Stimulated activated CD8-positive, alpha-beta memory T cell treated with anti-CD3 and anti-CD28 coated beads, Interleukin-7, amount 100 ng/mL, for 24 hours (primary cell): ENCODE measurements around the gene GBP2.
"Not testable (repeated sequence)": the region's sequence is repeated elsewhere in the genome, so short reads cannot be mapped to it uniquely, and the experiment has no call there.

ENCODE experiments used
- DNase-seq: peaks from one replicate; pipeline ENCODE4 v3.0.0-alpha.2; 2020; ENCODE audit warnings: low read depth

The GBP2 gene

GRCh38 chr1:89126602-89127565 lies 970 bp upstream of the GBP2 start:
- peak; percentile 47 for DNase-seq

- no peak for DNase-seq
These were observed 538 bp downstream of the GBP2 start for GRCh38 chr1:89125240-89125912.

- no peak for DNase-seq
These were observed 4.3 kb downstream of the GBP2 start for GRCh38 chr1:89121641-89122040.

GRCh38 chr1:89114662-89115061 lies 11.3 kb downstream of the GBP2 start:
- DNase-seq, result no peak

GRCh38 chr1:89112871-89113613 lies 12.9 kb downstream of the GBP2 start:
- no peak for DNase-seq

- DNase-seq, result no peak
These were observed 21.2 kb downstream of the GBP2 start for GRCh38 chr1:89104687-89105086.

GRCh38 chr1:89104147-89104546 lies 21.8 kb downstream of the GBP2 start:
- no peak for DNase-seq

- DNase-seq, result no peak
These were observed 23.9 kb downstream of the GBP2 start for GRCh38 chr1:89102021-89102420.

GRCh38 chr1:89100412-89100811 lies 25.5 kb downstream of the GBP2 start:
- no peak for DNase-seq

- no peak for DNase-seq
These were observed 27.1 kb downstream of the GBP2 start for GRCh38 chr1:89098857-89099256.

- no peak for DNase-seq
These were observed 30.2 kb downstream of the GBP2 start for GRCh38 chr1:89095737-89096136.

- no peak for DNase-seq
These were observed 36.0 kb downstream of the GBP2 start for GRCh38 chr1:89089962-89090361.

- DNase-seq, result no peak
These were observed 37.3 kb downstream of the GBP2 start for GRCh38 chr1:89088572-89088971.

- no peak for DNase-seq
These were observed 38.7 kb downstream of the GBP2 start for GRCh38 chr1:89087241-89087640.

- DNase-seq, result no peak
These were observed 40.1 kb downstream of the GBP2 start for GRCh38 chr1:89085781-89086180.

- no peak for DNase-seq
These were observed 44.9 kb downstream of the GBP2 start for GRCh38 chr1:89081005-89081404.

GRCh38 chr1:89080068-89080467 lies 45.8 kb downstream of the GBP2 start:
- not testable (repeated sequence) for DNase-seq

- DNase-seq, result not testable (repeated sequence)
These were observed 53.3 kb downstream of the GBP2 start for GRCh38 chr1:89072466-89073065.

- no peak for DNase-seq
These were observed 55.4 kb downstream of the GBP2 start for GRCh38 chr1:89070509-89070908.

- no peak for DNase-seq
These were observed 56.0 kb downstream of the GBP2 start for GRCh38 chr1:89069951-89070350.

- DNase-seq, result no peak
These were observed 57.6 kb downstream of the GBP2 start for GRCh38 chr1:89068291-89068690.
